H1 (cell line): ENCODE results near the gene ANKFN1. TPM values are rescaled to one million over a fixed set of nuclear protein-coding genes. Genes with fewer than 3 reads are reported as not detected.

Source experiments
- CTCF ChIA-PET: fragments of 300-600 bp; sonication (Branson Sonifier 250); formaldehyde crosslinking; loops from one replicate; lab custom pipeline; 2021; ENCODE audit not compliant: partially characterized antibody; lab: Charles Lee
- POLR2A ChIA-PET: fragments of 300-600 bp; sonication (Branson Sonifier 250); formaldehyde crosslinking; loops from one replicate; lab custom pipeline; 2021; ENCODE audit warnings: inconsistent platforms; ENCODE audit not compliant: partially characterized antibody; lab: Charles Lee
- DNase-seq, 2 experiments: peaks; one replicate each; pipeline versions ENCODE4 v3.0.0 to v3.0.0-alpha.2; 2010 to 2022; ENCODE audit warnings: low spot score in 2 of 2, low read depth in 1 of 2, mixed read lengths in 1 of 2
- FAIRE-seq: peaks from 2 replicates; lab custom pipeline; 2011; peaks lifted over from hg19 to GRCh38; lab: Jason Lieb, UNC
- H2AFZ ChIP-seq: 2 replicates; pipeline ENCODE4 v1.8.1; 2012; ENCODE audit warnings: low read length, inconsistent platforms
- H2AK5ac ChIP-seq: 2 replicates; pipeline ENCODE4 v1.6.1; 2013; ENCODE audit warnings: low read depth, low read length
- H2BK120ac ChIP-seq: replicated peaks from 2 replicates; pipeline ENCODE3; 2013; ENCODE audit warnings: low read depth, low read length, inconsistent platforms
- H2BK12ac ChIP-seq: 2 replicates; pipeline ENCODE4 v1.6.1; 2013; ENCODE audit warnings: low read depth, low read length
- H2BK15ac ChIP-seq: 2 replicates; pipeline ENCODE4 v1.6.1; 2013; ENCODE audit warnings: low read length
- H2BK20ac ChIP-seq: 2 replicates; pipeline ENCODE4 v1.6.1; 2013; ENCODE audit warnings: low read length
- H2BK5ac ChIP-seq: 2 replicates; pipeline ENCODE4 v1.6.1; 2013; ENCODE audit warnings: low read depth, low read length
- H3K14ac ChIP-seq: 2 replicates; pipeline ENCODE4 v1.6.1; 2013; ENCODE audit warnings: inconsistent platforms; ENCODE audit not compliant: insufficient read length
- H3K18ac ChIP-seq: 2 replicates; pipeline ENCODE4 v1.6.1; 2013; ENCODE audit warnings: low read length; ENCODE audit errors: extremely low read depth
- H3K23ac ChIP-seq: 2 replicates; pipeline ENCODE4 v1.6.1; 2013; ENCODE audit warnings: inconsistent platforms; ENCODE audit not compliant: insufficient read length
- H3K23me2 ChIP-seq: 2 replicates; pipeline ENCODE4 v1.6.1; 2013; ENCODE audit warnings: low read depth, low read length
- H3K27ac ChIP-seq: 2 replicates; pipeline ENCODE4 v1.6.1; 2011; ENCODE audit warnings: low read depth, low read length, inconsistent platforms
- H3K27me3 ChIP-seq, 4 experiments: replicated peaks in 1 of 4; 1 replicate in 1 of 4; 2 replicates in 3 of 4; pipeline versions ENCODE4 v1.6.1 to v1.8.1; 2011 to 2013; ENCODE audit warnings: low read length in 3 of 4, mild to moderate bottlenecking in 3 of 4, inconsistent platforms in 2 of 4, mixed read lengths in 2 of 4, moderate library complexity in 1 of 4; ENCODE audit not compliant: control insufficient read depth in 3 of 4, insufficient read depth in 3 of 4; ENCODE audit errors: extremely low read depth in 1 of 4
- H3K36me3 ChIP-seq, 4 experiments: 2 replicates each; pipeline versions ENCODE4 v1.6.1 to v1.8.1; 2011 to 2013; ENCODE audit warnings: mild to moderate bottlenecking in 4 of 4, low read length in 3 of 4, moderate library complexity in 2 of 4, control low read depth in 1 of 4, inconsistent platforms in 1 of 4; ENCODE audit not compliant: insufficient read depth in 4 of 4, control insufficient read depth in 2 of 4
- H3K4ac ChIP-seq: replicated peaks from 2 replicates; pipeline ENCODE3; 2013; ENCODE audit warnings: low read length, low read depth, mixed read lengths, inconsistent platforms; ENCODE audit not compliant: insufficient read length
- H3K4me1 ChIP-seq, 4 experiments: replicated peaks in 1 of 4; 1 replicate in 1 of 4; 2 replicates in 3 of 4; pipeline versions ENCODE4 v1.6.1 to v1.8.1; 2011 to 2013; ENCODE audit warnings: low read length in 3 of 4, inconsistent platforms in 2 of 4, mixed read lengths in 1 of 4; ENCODE audit not compliant: insufficient read depth in 4 of 4, control insufficient read depth in 3 of 4
- H3K4me2 ChIP-seq, 2 experiments: 2 replicates each; pipeline versions ENCODE4 v1.6.1 to v1.8.1; 2011 to 2013; ENCODE audit warnings: low read depth in 2 of 2, low read length in 2 of 2, control low read depth in 1 of 2, inconsistent platforms in 1 of 2, mild to moderate bottlenecking in 1 of 2; ENCODE audit not compliant: insufficient read depth in 1 of 2
- H3K4me3 ChIP-seq, 4 experiments: fragments of 200-600, 300-600 bp in 1 of 4; sonication (generic), shearing (Covaris generic), sonication (Bioruptor Twin) in 1 of 4; 2 replicates each; pipeline versions ENCODE4 v1.5.1 to v1.8.1; 2011 to 2016; ENCODE audit warnings: low read length in 4 of 4, low read depth in 3 of 4, control low read depth in 2 of 4, inconsistent platforms in 2 of 4, mild to moderate bottlenecking in 2 of 4, mixed read lengths in 1 of 4, moderate library complexity in 1 of 4; ENCODE audit not compliant: insufficient read depth in 2 of 4; ENCODE audit errors: extremely low read depth in 1 of 4
- H3K56ac ChIP-seq: replicated peaks from 2 replicates; pipeline ENCODE3; 2013; ENCODE audit warnings: low read depth, mild to moderate bottlenecking, mixed read lengths, low read length, inconsistent platforms; ENCODE audit not compliant: insufficient read length
- H3K79me1 ChIP-seq: 2 replicates; pipeline ENCODE4 v1.6.1; 2013; ENCODE audit warnings: low read depth, low read length, control low read depth
- H3K79me2 ChIP-seq, 2 experiments: 2 replicates each; pipeline versions ENCODE4 v1.6.1 to v1.8.1; 2012 to 2013; ENCODE audit warnings: low read length in 2 of 2, mild to moderate bottlenecking in 2 of 2, inconsistent platforms in 1 of 2; ENCODE audit not compliant: insufficient read depth in 2 of 2, control insufficient read depth in 1 of 2
- H3K9ac ChIP-seq, 4 experiments: replicated peaks in 1 of 4; 1 replicate in 1 of 4; 2 replicates in 3 of 4; pipeline versions ENCODE4 v1.6.1 to v1.8.1; 2011 to 2013; ENCODE audit warnings: low read depth in 3 of 4, low read length in 3 of 4, control low read depth in 2 of 4, mild to moderate bottlenecking in 2 of 4, moderate library complexity in 2 of 4, inconsistent platforms in 1 of 4; ENCODE audit errors: extremely low read depth in 1 of 4
- H3K9me3 ChIP-seq, 2 experiments: 2 replicates each; pipeline versions ENCODE4 v1.6.1 to v1.8.1; 2012 to 2013; ENCODE audit warnings: mild to moderate bottlenecking in 2 of 2, moderate library complexity in 2 of 2, control low read depth in 1 of 2, inconsistent platforms in 1 of 2, low read depth in 1 of 2, low read length in 1 of 2, mixed read lengths in 1 of 2; ENCODE audit not compliant: insufficient read depth in 2 of 2
- H4K20me1 ChIP-seq, 2 experiments: replicated peaks in 1 of 2; 2 replicates each; pipeline versions ENCODE3 to v1.8.1; 2011 to 2013; ENCODE audit warnings: inconsistent platforms in 2 of 2, low read length in 2 of 2, mild to moderate bottlenecking in 1 of 2; ENCODE audit not compliant: insufficient read depth in 2 of 2, control insufficient read depth in 1 of 2
- H4K5ac ChIP-seq: 2 replicates; pipeline ENCODE4 v1.6.1; 2013; ENCODE audit warnings: low read length, low read depth, mixed read lengths, inconsistent platforms; ENCODE audit not compliant: insufficient read length
- H4K8ac ChIP-seq: 2 replicates; pipeline ENCODE4 v1.8.0; 2013; ENCODE audit warnings: mild to moderate bottlenecking, moderate library complexity, low read length, inconsistent platforms; ENCODE audit not compliant: insufficient read depth; ENCODE audit errors: extremely low read depth
- H4K91ac ChIP-seq: replicated peaks from 2 replicates; pipeline ENCODE3; 2013; ENCODE audit warnings: low read length, mixed read lengths, inconsistent platforms; ENCODE audit not compliant: insufficient read length
- ASH2L ChIP-seq: fragments of 200-600, 300-600 bp; sonication (generic); IDR thresholded peaks from one replicate; pipeline ENCODE4 v1.7.1; 2017; ENCODE audit warnings: low read length
- BACH1 ChIP-seq: IDR thresholded peaks from 2 replicates; pipeline ENCODE4 v1.6.1; 2012; ENCODE audit warnings: low read length, improper control_type of control experiment
- EZH2 ChIP-seq: fragments of 200-600 bp; sonication (generic); IDR thresholded peaks from 2 replicates; pipeline ENCODE4 v1.7.1; 2012; ENCODE audit warnings: low read depth, mild to moderate bottlenecking, moderate library complexity, low read length, inconsistent platforms; ENCODE audit not compliant: severe bottlenecking
- HDAC2 ChIP-seq, 2 experiments: fragments of 300-600 bp in 1 of 2; sonication (generic) in 1 of 2; IDR thresholded peaks; 2 replicates each; pipeline ENCODE4 v1.6.1; 2011 to 2012; ENCODE audit warnings: low read depth in 2 of 2, low read length in 2 of 2, mild to moderate bottlenecking in 2 of 2, moderate library complexity in 2 of 2, borderline replicate concordance in 1 of 2, inconsistent platforms in 1 of 2
- JUN ChIP-seq: IDR thresholded peaks from 2 replicates; pipeline ENCODE4 v1.6.1; 2011; ENCODE audit warnings: low read depth, mild to moderate bottlenecking, improper control_type of control experiment, low read length
- SP2 ChIP-seq: IDR thresholded peaks from 2 replicates; pipeline ENCODE4 v1.6.1; 2012; ENCODE audit warnings: mild to moderate bottlenecking, low read length, inconsistent platforms
- SRF ChIP-seq: IDR thresholded peaks from 2 replicates; pipeline ENCODE4 v1.6.1; 2011; ENCODE audit warnings: mild to moderate bottlenecking, low read depth, low read length, moderate library complexity
- YY1 ChIP-seq: IDR thresholded peaks from 2 replicates; pipeline ENCODE4 v1.6.1; 2011; ENCODE audit warnings: low read depth, mild to moderate bottlenecking, low read length
- WGBS, 2 experiments: shearing (Covaris generic) in 1 of 2; methylation state at CpG; one replicate each; pipeline versions ENCODE4 v1.1.6 to v1.1.7; 2013 to 2015; ENCODE audit warnings: low lambda C conversion rate in 2 of 2, mixed read lengths in 2 of 2, inconsistent platforms in 1 of 2, low coverage in 1 of 2, missing lambda C conversion rate in 1 of 2; ENCODE audit not compliant: insufficient replicate concordance in 2 of 2, insufficient coverage in 1 of 2, insufficient read length in 1 of 2; ENCODE audit errors: extremely low coverage in 1 of 2, missing lambda C conversion rate in 1 of 2; 5-methylcytosine and 5-hydroxymethylcytosine counted together
- polyA plus RNA-seq, 7 experiments: library from polyadenylated mRNA; depleted of rRNA in 3 of 7; stranded (reverse) in 5 of 7; unstranded in 2 of 7; fragments of >200 nt in 5 of 7; fragments of 200-250 nt in 2 of 7; gene quantifications; 1 replicate in 5 of 7; 2 replicates in 1 of 7; 4 replicates in 1 of 7; pipeline versions ENCODE4 v1.2.1 to v1.2.3, GENCODE V29; 2011 to 2013; ENCODE audit warnings: missing spikeins in 2 of 7, mixed read lengths in 2 of 7
- total RNA-seq: library from RNA; stranded (reverse); fragmentation: NEBNext Ultra II Directional; extraction: Animal tissue kit (Norgen Biotek cat#: 25700); gene quantifications from 2 replicates; pipeline ENCODE4 v1.2.1, GENCODE V29; 2021
- TF ChIP-seq, protein P1 (sequence below): IDR thresholded peaks from 2 replicates; pipeline ENCODE4 v1.6.1; 2012; ENCODE audit warnings: low read length, inconsistent platforms

Gene ANKFN1
- total and polyA plus RNA-seq, 2 of the 8 experiments (the other 6 are each of a cell fraction or from before 2014, with no cell fraction given) = not detected

DNA sequence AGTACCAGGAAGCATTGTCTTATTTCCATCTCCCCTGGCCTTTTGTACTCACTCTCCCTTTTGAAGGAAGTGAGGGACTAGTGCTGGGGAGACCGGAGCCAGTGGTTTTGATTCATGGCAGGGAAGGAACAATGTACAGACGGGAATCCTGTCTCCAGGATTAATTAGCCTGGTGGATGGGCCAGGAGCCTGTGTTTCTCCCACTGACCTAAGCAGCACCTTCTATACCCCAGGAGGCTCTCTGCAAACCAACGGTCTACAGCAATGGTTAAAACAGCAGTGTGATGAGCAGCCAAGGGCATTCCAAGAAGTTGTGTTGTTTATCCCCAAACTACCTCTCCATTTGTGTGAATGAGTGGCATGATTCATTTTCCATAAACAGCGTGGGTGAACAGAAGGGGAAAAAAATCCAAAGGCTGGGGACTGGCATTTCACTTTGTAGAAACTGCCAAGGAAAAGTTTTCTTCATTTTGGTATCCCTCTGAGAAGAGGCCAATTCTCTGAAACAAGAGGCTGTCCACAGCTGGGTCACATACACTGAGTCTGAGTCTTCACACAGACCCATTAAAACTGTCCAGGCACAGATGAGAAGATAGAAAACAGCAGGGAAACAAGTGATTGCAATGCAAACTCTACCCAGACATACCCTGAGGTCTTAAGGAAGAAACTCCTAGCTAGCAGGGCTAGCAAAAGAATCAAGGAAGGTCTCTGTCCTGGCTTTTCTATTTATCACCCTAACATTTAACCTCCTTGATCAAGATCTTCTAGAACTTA, 18.1 kb downstream of the ANKFN1 start:
- H2AK5ac ChIP-seq = no peak overlapping the region
- H3K4me3 ChIP-seq = no peak overlapping the region
- FAIRE-seq (no peak), DNase-seq (no peak)
- no peaks in the 10 kb centered on the region for H3K27me3 ChIP-seq
- H2BK12ac ChIP-seq = no peak overlapping the region
- H2AFZ ChIP-seq = no peak overlapping the region
- no peaks in the 10 kb centered on the region; a peak in 2 of 7 replicates for H3K4me1 ChIP-seq
- H3K27ac ChIP-seq = no peak overlapping the region
- no peaks in the 10 kb centered on the region for H3K23me2 ChIP-seq
- H2BK120ac ChIP-seq = no peak overlapping the region
- no peak overlapping the region for H4K91ac ChIP-seq
- H3K14ac ChIP-seq = no peak overlapping the region
- no peak overlapping the region for H3K56ac ChIP-seq
- no peak overlapping the region for H4K5ac ChIP-seq
- H3K9ac ChIP-seq = no peak overlapping the region
- no peak overlapping the region for H4K8ac ChIP-seq
- POLR2A ChIA-PET = no interaction called here
- no peak overlapping the region for H2BK15ac ChIP-seq
- H3K79me1 ChIP-seq = no peaks in the 10 kb centered on the region
- no peaks in the 10 kb centered on the region for H4K20me1 ChIP-seq
- H3K79me2 ChIP-seq = no peaks in the 10 kb centered on the region
- no peak overlapping the region for H3K18ac ChIP-seq
- WGBS, 2 experiments = 97% methylated on average over 4 of the region's 4 CpGs; no CpG with 5 or more reads in 1 of the 2 experiments
- CTCF ChIA-PET = interaction anchor here (1.2 to 2.7 kb wide), 3 partner anchors 9 to 293 kb away, joined by 3 to 9 read pairs (median 3); no protein-coding TSS in a partner anchor
- no peak overlapping the region for H3K23ac ChIP-seq
- no peak overlapping the region for H2BK20ac ChIP-seq
- H3K4ac ChIP-seq = no peak overlapping the region
- no peaks in the 10 kb centered on the region for H3K9me3 ChIP-seq
- H3K4me2 ChIP-seq = no peak overlapping the region
- H3K36me3 ChIP-seq = no peaks in the 10 kb centered on the region
- H2BK5ac ChIP-seq = no peak overlapping the region
- TF ChIP-seq JUN = no peak
- TF ChIP-seq EZH2 = no peak
- no peak for TF ChIP-seq HDAC2 (IDR thresholded peaks at IDR 0.05; ENCODE audit: borderline replicate concordance in 1 of 2, low read depth in 2 of 2, low read length in 2 of 2)
- TF ChIP-seq ASH2L = no peak
- TF ChIP-seq, protein P1, sequence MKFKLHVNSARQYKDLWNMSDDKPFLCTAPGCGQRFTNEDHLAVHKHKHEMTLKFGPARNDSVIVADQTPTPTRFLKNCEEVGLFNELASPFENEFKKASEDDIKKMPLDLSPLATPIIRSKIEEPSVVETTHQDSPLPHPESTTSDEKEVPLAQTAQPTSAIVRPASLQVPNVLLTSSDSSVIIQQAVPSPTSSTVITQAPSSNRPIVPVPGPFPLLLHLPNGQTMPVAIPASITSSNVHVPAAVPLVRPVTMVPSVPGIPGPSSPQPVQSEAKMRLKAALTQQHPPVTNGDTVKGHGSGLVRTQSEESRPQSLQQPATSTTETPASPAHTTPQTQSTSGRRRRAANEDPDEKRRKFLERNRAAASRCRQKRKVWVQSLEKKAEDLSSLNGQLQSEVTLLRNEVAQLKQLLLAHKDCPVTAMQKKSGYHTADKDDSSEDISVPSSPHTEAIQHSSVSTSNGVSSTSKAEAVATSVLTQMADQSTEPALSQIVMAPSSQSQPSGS = no peak
- no peak for TF ChIP-seq SP2
- no peak for TF ChIP-seq YY1
- no peak for TF ChIP-seq BACH1
- TF ChIP-seq SRF = no peak
